HG03575 (cell line): ENCODE results near the gene IMP3.

Experiments used
- ATAC-seq: cut with Tn5 transposase; IDR thresholded peaks from one replicate; pipeline ENCODE4 v1.9.1; 2021; ENCODE audit not compliant: unreplicated experiment, insufficient number of reproducible peaks, low FRiP score; ENCODE audit errors: extremely low read depth

IMP3 gene

DNA sequence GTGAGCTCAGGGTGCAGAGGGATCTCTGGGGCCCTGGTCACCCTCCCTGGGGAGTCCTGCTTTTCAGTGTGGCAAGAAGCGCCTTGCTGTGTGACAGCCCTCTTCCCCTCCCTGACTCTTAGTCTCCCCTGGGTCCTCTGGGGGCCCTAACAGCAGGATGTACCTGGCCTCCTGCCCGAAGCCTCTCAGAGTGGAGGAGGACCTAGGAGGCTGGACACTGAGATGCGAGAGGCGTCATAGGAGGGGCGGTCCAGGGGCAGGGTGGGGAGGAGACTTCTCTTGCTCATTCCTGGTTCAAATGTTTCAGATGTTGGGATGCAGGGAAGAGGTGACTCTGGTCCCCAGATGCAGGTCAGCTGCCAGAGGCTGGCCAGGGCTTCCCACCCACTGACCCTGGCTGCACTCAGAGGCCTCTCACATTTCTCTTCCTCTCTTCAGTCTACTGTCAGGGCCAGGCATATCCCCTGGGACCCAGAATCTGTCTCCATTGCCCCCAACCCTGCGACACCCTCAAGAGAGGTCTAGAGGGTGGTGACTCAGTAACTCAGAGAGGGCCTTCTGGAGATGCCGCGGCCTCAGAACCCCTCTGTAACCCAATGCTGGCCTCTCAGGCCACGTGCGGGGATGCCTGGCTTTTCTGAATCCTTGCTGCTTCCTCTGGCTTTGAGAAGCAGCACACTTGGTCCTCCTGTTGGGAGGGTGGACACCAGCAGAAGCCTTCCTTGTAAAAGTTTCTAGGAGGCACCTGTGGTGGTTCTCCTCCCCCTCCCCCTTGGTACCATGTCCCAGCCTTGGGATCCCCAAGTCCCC, 33.6 kb upstream of the IMP3 start:
- no peak for ATAC-seq

DNA sequence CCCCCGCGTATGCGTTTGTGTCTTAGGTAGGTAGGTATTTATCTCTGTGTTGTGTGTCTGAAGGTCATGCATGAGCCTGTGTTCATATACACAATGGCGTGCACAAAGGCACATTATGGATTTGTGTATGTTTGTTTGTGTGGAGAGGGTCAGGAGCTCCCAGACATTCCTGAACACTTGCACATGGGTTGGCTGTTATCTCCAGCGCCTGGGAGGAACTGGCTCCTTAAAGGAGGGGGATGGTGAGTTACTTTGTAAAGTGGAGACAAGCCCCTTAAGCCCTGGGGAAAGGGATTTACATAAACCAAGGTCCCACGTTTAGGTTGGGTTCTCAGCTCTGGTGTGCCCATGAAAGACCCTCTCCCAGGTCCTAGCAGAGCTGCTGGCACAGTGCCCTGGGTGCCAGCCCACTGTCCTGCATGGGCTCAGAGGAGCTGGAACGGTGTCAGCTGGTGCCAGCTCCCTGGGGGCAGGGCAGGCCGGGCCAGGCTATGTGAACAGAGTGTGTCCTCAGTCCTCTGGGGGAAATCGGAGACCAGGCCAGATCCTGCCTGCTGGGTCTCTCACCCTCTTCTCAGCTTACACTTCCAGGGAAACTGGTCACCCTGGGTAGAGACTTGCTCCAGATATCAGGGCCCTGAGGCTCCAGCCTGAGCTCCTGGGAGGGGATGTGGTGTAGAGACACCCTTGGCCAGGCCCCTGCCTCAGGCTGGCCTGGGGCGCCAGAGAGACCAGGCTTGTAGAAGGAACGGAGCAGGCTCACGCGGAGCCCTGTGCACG, 32.8 kb upstream of the IMP3 start:
- ATAC-seq = no peak

DNA sequence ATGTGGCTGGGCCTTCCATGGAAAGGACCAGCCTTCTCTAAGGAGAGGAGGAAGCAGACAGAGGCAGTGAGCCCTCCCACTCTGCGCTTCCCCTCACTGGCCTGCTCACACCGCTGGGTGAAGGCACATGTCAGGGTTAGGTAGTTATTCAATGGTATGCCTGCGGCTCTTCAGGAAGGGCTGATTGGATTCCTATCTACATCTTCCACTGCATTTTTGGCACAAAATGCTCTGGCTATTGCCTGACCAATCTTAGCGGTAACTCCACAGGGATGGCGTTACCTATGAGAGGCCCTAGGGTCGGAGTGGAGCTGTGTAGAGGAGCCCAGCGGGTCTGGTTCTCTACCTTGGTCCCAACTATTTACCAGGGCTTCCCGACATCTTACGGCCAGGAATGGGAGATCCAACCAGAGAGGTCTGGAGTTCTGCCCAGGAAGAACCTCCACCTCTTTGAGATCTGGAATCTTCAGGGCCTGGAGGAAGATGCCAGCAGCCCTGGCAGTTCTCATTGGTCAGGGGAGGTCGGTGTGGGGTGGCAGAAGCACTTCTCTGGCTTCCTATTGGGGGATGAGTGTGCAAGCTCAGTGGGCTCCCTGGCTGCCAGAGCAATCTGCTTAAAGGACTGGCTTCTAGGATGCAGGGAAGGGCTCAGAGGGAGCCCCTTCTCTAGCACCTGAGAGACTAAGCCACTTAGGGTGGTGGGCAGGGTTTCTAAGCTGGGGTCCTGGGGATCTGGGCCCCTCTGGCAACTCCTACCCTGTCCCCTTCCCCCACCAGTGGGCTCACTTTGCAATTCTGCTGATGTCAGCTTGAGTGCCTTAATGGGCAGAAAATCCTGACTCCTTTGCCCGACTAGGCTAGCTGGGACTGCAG, 31.9 kb upstream of the IMP3 start:
- ATAC-seq = no peak

DNA sequence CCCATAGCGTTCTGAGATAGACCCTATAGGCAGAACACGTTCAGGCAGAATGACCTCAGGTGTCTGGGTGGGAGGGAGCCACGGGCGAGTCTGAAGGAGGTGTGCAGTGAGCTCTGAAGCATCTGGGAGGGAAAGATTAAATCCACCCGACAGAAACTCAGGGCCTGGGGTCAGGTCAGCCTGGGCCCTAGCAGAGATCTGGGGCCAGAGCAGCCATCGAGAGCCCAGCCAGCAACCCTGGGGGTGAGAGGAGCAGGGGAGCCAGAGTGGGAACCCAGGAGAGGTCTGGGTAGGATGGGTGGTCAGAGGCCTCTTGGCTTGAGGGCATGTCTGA, 29.8 kb upstream of the IMP3 start:
- no peak for ATAC-seq

DNA sequence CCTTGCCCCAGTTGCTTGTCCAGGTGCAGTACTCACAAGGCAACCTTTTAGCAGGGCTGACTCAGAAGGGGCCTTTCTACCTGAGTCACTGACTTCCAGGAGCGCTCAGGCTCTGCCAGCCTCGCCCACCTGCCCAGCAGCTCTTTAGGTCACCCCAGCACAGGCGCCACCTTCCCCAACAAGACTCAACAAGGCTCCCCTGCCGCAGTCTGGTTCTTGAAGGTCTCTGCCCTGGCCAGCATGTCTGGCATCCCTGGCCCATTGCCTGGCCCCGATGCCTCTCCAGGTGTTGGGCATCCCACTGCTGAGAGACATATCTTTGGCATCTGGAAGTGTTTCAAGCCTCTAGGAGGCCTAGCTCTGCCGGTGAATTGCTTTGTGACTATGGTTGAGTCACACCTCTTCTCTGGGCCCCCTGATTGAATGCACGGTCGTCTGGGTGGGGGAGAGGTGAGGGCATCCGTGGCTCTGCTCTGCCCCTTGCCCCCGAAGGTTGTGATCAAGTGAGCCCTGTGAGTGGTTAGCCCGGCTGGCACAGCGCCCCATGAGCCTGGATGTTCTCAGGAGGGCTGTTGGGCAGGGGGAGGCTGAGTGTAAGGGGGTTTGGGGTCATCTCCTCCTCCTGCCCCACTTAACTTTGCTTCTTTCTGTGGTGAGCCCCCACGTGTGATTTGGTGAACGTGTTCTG, 29.3 kb upstream of the IMP3 start:
- no peak for ATAC-seq

DNA sequence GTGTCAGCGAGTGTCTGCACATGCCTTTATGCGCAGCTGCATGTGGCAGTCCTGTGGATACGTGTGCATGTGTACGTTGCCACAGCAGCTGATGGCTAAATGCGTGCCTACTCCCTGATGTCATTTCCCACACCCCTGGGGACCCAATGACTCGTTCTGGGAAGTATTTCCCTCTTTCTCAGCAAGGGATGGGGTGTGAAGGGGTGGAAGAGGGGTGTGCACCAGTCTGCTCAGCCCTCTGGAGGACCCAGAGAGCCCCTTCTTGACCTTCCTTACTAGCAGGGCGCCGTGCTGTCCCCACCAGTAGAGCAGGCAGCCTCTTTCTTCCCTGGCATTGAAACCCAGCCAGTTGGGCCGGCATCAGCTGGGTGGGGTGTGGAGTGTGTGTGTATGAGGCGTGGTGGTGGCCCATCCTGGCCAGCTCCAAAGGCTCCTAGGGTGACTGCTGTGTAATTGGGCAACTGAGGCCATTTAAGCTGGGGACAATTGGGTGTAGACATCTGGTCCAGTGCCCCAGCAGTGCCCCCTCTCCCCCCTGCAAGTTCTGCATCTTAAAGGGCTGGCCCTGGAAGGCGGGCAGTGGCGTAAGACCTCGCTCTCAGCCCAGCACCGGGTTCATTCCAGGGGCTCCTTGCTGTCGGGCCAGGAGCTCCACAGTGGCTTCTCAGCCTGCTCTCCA, 26.9 kb upstream of the IMP3 start:
- no peak for ATAC-seq

DNA sequence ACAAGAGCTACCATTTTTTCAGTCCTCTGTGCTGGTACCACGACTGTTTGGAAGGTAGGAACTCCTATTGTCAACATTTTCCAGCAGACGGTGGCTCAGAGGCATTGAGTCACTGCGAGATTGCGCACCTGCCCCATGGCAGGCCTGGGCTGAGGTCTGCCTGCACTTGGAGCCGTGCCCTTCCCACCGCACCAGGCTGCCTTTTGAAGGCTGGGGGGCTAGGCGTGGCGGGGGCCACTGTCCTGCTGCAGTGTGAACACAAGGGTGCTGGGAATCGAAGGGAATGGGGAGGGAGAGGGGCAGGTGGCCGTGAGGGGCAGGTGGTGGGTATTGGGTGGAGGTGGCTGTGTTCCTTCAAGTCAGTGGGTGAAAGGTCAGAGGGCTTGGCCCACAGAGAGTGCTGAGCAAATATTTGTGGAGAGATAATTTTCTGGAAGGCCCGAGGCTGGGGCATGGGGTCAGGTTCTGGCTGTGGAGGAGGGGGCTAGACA, 24.0 kb upstream of the IMP3 start:
- ATAC-seq = no peak

DNA sequence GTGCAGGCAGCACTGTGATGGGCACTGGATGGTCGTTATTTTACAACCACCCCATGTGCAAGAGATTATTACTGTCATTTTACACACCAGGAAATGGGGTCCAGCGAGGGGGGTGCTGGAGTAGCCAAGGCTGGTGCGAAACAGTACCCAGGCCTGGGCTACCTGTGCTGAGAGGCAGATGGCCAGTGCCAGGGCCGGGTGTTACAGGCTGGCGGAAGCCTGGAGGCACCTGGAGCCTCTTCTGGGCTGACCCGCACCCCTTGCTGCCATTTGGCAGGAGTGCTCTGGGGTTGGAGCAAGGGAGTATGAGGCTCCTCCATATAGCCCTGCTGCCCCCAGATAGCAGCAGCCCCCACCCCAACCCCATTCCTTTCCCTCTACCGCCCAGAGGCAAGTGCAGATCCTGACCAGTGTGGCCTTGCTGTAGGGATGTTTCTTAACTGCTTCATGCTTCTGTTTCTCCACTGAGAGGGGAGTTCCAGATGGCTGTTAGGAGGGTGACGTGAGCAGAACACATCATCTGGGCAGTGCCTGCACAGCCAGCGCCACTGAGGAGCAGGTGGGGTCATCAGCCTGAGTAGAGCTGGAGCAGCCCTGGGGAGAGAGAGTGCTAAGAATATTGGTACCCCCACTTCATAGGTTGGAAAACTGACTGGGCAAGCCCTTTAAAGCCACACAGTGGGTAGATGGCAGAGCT, 22.9 kb upstream of the IMP3 start:
- ATAC-seq = no peak

DNA sequence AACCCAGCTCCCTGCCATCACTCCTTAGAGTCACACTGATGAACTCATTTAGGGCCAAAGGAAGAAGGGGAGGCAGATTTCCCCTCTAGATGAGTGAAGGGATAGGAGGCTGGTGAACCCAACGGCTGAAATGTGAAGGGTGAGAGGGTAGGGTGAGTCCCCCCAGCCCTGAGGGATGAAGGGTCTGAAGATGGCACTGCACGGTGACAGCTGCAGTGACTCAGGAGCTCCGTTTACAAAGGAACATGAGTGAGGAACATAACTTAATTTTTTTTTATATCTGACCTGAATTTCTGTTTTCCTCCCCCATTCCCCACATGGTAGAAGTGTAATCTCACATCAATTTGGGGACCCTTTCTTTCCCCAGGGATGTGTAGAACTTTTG, 21.7 kb upstream of the IMP3 start:
- ATAC-seq = no peak

DNA sequence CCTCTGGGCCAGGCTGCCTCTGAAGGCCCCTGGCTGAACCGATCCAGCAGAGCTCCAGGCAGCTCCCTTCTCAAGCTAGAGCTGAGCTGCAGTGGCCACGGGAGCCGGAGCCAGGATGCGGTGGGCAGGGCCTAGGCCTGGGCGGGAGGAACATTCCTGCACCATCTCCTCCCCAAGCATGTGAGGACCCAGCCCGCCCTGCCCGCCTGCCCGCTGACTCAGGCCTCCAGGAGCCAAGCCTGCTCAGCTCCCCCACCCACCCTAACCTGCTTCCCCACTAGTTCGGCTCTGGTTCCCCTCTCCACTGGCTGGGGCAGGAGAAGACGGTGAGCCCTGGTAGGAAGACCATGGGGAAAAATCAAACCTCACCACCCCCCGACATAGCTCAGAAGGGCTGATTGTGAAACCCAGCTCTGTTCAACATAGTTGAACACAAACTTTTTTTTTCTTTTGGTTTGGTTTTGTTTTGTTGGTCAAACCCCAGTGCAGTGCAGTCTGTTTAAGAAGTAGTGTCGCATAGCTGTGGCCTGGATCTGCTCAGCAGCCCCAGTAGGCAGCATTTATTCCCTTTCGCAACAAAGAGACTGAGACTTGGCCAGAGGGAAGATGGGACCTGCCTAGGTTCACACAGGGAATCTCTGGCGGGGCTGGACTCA, 21.2 kb upstream of the IMP3 start:
- no peak for ATAC-seq

DNA sequence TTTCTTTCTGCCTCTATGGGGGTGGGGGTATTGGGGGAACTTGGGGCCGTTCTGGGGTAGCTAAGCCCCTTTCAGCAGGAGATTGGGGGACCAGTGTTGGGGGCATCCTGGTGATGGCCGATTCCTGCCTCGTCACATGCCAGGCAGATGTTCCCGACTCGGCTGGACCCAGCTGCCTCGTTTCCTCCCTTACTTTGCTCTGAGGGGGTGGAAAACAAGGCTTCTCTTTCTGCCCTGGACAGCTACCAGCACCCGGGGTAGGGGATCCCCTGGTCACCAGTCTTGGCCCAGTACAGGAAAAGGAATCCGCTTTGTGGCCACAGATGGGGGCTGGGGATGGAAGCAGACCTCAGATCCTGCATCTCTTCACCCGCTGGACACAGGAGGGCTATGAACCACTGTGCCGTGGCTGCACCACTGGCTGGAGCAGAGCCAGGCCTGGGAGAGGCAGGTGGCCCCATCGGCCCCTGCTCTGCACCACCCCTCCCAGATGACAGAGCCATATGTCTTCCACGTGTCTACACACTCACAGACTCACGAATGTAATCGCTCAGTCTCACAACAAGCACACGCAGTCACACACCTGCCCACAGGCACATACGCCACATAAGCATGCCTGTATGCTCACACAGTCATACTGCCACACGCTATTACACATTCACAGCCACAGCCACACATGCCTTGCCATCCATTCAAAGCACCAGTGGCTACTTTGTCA, 20.1 kb upstream of the IMP3 start:
- no peak for ATAC-seq

DNA sequence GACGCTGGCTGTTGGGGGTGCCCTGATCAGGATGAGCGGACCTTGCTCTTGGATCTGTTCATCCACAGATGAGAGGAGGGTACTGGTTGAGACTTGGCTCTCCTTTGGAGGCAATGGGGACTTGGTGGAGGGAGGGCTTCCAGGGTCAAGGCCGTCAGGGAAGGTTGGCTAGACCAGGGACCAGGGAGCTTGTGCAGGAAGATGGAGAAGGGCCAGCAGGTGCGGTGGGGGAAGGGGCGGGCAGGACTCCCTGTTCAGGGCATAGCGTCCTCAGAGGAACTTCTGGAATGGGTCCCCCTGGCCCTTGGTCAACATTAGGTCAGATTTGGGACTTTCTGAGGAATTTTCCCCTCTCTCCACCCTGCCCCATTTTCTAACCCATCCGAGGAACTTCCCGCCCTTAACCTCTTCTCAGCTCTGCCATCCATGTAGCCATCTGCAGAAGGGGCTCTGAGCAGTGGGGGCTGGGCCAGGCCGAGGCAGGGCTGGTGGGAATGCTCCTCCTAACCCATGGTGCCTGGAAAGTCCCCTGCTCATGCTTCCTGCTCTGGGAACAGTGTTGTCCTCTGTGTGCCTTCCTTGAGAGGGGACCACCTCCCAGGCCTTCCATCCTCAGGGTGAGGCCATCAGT, 19.2 kb upstream of the IMP3 start:
- no peak for ATAC-seq

DNA sequence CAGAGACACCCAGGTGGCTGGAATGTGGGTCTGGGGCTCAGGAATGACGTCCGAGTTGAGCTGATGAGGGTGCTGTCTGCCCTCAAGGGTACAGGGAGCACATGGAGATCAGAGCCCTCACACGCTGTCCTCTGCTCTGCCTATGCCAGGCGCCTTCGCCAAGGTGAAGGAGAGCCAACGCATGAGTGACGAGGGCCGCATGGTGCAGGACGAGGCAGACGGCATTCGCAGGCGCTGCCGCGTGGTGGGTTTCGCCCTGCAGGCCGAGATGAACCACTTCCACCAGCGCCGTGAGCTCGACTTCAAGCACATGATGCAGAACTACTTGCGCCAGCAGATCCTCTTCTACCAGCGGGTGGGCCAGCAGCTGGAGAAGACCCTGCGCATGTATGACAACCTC, 16.8 kb upstream of the IMP3 start:
- ATAC-seq = no peak

DNA sequence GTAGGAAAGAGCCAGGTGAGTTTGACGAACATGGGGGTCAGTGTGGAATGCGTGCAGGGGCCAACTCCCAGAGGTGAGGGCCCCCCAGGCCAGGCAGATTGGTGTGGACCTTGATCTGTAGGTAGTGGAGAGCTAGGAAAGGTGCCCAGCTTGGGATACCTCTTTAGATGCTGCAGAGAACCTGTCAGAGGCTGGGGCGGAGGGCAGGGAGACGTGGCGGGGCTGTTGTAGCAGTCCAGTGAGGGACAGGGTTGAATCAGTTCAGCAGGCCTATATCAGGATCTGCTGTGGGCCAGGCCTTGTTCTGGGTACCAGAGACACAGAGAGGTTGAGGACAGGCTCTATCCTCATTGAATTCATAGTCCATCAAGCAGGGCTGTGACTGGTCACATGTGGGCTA, 16.3 kb upstream of the IMP3 start:
- ATAC-seq = no peak

DNA sequence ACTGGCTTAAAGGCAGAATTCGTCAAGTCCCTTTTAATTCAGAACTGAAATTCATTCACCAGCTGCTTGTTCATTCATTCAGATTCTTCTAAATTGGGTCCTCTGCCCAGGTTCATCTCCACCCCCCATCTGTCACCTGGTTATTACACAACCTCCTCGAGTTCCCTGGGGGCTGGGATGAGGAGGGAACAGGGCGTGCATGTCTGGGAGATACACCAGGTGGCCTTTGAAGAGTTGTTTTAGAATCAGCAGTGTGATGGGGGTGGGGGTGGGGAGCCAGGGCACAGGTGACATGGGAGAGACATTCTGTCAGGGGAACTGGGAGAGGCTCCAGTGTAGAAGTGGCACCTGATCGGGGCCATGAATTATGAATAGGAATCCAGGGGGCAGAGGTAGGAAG, 15.9 kb upstream of the IMP3 start:
- ATAC-seq = no peak

DNA sequence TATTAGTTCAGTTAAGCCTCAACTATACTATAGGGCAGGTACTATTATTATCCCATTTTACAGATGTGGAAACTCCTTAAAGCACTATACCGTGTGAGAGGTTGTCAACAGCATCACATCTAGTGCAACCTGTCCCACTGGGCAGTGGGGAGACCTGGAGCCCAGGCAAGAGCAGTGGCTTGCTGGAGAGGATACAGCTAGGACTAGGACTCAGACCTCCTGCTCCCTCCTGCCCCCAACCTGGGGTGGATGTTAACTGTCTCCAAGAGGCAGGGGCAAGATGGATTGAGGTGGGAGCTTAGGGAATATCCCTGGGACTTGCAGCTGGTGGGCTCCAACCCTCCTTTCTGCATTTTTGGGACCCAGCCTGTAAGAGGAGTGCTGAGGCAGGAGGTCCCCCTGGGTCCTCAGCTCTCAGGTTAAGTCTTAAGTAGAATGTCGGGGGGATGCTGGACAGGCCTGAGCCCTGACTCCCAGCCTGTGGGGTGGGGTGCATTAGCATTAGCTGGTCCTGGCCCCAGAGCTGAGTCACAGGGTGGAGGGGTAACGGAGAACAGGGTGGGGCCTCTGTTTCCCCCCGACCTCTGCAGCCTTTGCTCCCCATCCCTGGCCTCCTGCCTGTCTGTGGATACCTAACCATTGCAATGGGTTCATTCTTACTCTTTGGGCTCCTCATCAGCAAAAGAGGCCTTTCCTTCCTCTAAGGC, 14.3 kb upstream of the IMP3 start:
- no peak for ATAC-seq
